Neural progenitor cell (in vitro differentiated cells): ENCODE data around the gene RPA1. TPM values are rescaled to one million over a fixed set of nuclear protein-coding genes. Genes with fewer than 3 reads are reported as not detected.

Source experiments
- DNase-seq: peaks from one replicate; pipeline ENCODE4 v3.0.0-alpha.2; 2016; ENCODE audit warnings: low spot score
- H2AFZ ChIP-seq: fragments of 200-600 bp; sonication (generic); replicated peaks from 2 replicates; pipeline ENCODE4 v1.6.1; 2016; ENCODE audit warnings: antibody characterized with exemption
- H3F3A ChIP-seq: fragments of 200-600 bp; sonication (generic); 2 replicates; pipeline ENCODE4 v1.6.1; 2016; ENCODE audit warnings: antibody characterized with exemption, low read depth
- H3K27ac ChIP-seq: fragments of 200-600 bp; sonication (generic); 2 replicates; pipeline ENCODE4 v1.5.1; 2016; ENCODE audit warnings: mild to moderate bottlenecking
- H3K27me3 ChIP-seq: fragments of 200-600 bp; sonication (generic); 2 replicates; pipeline ENCODE4 v1.6.1; 2016; ENCODE audit warnings: mild to moderate bottlenecking, moderate library complexity
- H3K36me3 ChIP-seq: fragments of 200-600 bp; sonication (generic); 2 replicates; pipeline ENCODE4 v1.5.1; 2016
- H3K4me1 ChIP-seq: fragments of 200-600 bp; sonication (generic); 2 replicates; pipeline ENCODE4 v1.6.1; 2016; ENCODE audit warnings: mixed run types
- H3K4me2 ChIP-seq: fragments of 200-600 bp; sonication (generic); 2 replicates; pipeline ENCODE4 v1.6.1; 2016
- H3K4me3 ChIP-seq: fragments of 200-600 bp; sonication (generic); 2 replicates; pipeline ENCODE4 v1.5.1; 2016
- H3K79me2 ChIP-seq: fragments of 200-600 bp; sonication (generic); 2 replicates; pipeline ENCODE4 v1.6.1; 2016; ENCODE audit warnings: low read depth
- H3K9ac ChIP-seq: fragments of 200-600 bp; sonication (generic); 2 replicates; pipeline ENCODE4 v1.6.1; 2016
- H3K9me3 ChIP-seq: fragments of 200-600 bp; sonication (generic); 2 replicates; pipeline ENCODE4 v1.5.1; 2016; ENCODE audit warnings: low read depth
- H4K20me1 ChIP-seq: fragments of 200-600 bp; sonication (generic); 2 replicates; pipeline ENCODE4 v1.6.1; 2016; ENCODE audit warnings: low read depth
- H3K27ac Mint-ChIP-seq: 3 replicates; pipeline ENCODE4 v1.8.0; 2021; ENCODE audit warnings: mixed read lengths
- H3K27me3 Mint-ChIP-seq: 2 replicates; pipeline ENCODE4 v1.8.0; 2022; ENCODE audit warnings: low read depth, mild to moderate bottlenecking, inconsistent platforms, moderate library complexity, mixed read lengths; ENCODE audit not compliant: insufficient read depth
- H3K36me3 Mint-ChIP-seq: 3 replicates; pipeline ENCODE4 v1.8.0; 2021; ENCODE audit warnings: mixed read lengths
- H3K4me1 Mint-ChIP-seq: 3 replicates; pipeline ENCODE4 v1.8.0; 2021; ENCODE audit warnings: mixed read lengths
- H3K4me3 Mint-ChIP-seq: 3 replicates; pipeline ENCODE4 v1.8.0; 2021; ENCODE audit warnings: mild to moderate bottlenecking, moderate library complexity, mixed read lengths
- H3K9me3 Mint-ChIP-seq: 3 replicates; pipeline ENCODE4 v1.8.0; 2020; ENCODE audit warnings: mixed read lengths
- EZH2 ChIP-seq: fragments of 200-600 bp; sonication (generic); IDR thresholded peaks from 2 replicates; pipeline ENCODE4 v1.6.1; 2017; ENCODE audit warnings: antibody characterized with exemption, mild to moderate bottlenecking, moderate library complexity
- EZH2phosphoT487 ChIP-seq: fragments of 200-600 bp; sonication (generic); IDR thresholded peaks from 2 replicates; pipeline ENCODE4 v1.6.1; 2017; ENCODE audit warnings: antibody characterized with exemption
- total RNA-seq: library from RNA; depleted of rRNA; stranded (reverse); fragments of >200 nt; gene quantifications from 2 replicates; pipeline ENCODE4 v1.2.3, GENCODE V29; 2015; ENCODE audit warnings: low replicate concordance
- TF ChIP-seq, protein P1 (sequence below): fragments of 200-600 bp; sonication (generic); IDR thresholded peaks from 2 replicates; pipeline ENCODE4 v1.5.1; 2017; ENCODE audit warnings: antibody characterized with exemption, mild to moderate bottlenecking

RPA1 gene
- total RNA-seq, 1 donor from 2014 or later = 94.4 TPM

DNA sequence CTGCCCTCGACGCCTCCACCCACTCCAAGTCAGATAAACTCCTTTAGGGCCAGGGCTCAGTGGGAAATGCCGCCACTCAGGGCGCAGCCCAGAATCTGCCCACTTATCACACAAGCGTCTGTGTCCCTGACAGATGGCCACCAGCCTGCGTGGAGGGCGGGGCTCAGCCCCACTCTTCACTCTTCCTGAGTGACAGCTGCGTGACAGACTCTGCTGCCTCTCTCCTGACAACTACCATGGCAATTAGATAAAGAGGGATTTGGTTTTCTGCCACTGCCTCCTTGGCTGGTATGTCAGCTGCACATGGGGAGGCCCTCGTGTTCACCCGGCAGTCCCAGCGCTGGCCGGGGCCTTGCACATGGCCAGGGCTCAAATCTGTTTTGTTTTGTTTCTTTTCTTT is 99.2 kb downstream of the RPA1 start:
- H3K9me3 Mint-ChIP-seq = no peaks in the 10 kb centered on the region
- peak; percentile 3 for DNase-seq
- Histone ChIP-seq H3K79me2 (no peaks in the 10 kb centered on the region), H3K4me3 (no peak overlapping the region), H3K4me1 (peaks cover 34% of the 10 kb centered on the region), H3K9ac (no peak overlapping the region), H3F3A (peaks cover 35% of the 10 kb centered on the region), H3K27me3 (no peaks in the 10 kb centered on the region), H4K20me1 (no peaks in the 10 kb centered on the region), H3K4me2 (no peak overlapping the region), H2AFZ (no peak overlapping the region), H3K9me3 (no peaks in the 10 kb centered on the region), H3K27ac (no peak overlapping the region), H3K36me3 (no peaks in the 10 kb centered on the region)
- TF ChIP-seq EZH2phosphoT487 = no peak
- TF ChIP-seq, protein P1, sequence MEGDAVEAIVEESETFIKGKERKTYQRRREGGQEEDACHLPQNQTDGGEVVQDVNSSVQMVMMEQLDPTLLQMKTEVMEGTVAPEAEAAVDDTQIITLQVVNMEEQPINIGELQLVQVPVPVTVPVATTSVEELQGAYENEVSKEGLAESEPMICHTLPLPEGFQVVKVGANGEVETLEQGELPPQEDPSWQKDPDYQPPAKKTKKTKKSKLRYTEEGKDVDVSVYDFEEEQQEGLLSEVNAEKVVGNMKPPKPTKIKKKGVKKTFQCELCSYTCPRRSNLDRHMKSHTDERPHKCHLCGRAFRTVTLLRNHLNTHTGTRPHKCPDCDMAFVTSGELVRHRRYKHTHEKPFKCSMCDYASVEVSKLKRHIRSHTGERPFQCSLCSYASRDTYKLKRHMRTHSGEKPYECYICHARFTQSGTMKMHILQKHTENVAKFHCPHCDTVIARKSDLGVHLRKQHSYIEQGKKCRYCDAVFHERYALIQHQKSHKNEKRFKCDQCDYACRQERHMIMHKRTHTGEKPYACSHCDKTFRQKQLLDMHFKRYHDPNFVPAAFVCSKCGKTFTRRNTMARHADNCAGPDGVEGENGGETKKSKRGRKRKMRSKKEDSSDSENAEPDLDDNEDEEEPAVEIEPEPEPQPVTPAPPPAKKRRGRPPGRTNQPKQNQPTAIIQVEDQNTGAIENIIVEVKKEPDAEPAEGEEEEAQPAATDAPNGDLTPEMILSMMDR = no peak
- no peak for TF ChIP-seq EZH2
- no peaks in the 10 kb centered on the region for H3K36me3 Mint-ChIP-seq
- H3K4me3 Mint-ChIP-seq = no peak overlapping the region
- H3K27me3 Mint-ChIP-seq = peaks cover 6% of the 10 kb centered on the region
- H3K27ac Mint-ChIP-seq = peak overlapping the region; percentile 57
- peaks cover 35% of the 10 kb centered on the region for H3K4me1 Mint-ChIP-seq

DNA sequence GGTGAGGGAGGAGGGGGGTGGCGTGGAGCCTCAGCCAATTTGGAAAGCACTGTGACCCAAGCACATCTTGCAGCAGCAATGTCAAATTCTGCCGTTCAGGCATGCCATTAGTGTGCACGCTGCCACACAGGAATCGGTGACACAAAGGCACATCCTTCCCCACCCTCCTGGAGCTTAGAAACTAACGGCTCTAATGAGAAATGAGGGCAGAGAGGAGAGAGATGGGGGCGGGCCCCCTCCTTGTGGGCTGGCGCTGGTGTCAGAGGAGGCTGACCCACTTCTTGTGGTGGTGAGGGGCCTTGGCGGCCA is 100.5 kb downstream of the RPA1 start:
- H3K27me3 ChIP-seq = no peaks in the 10 kb centered on the region
- no peaks in the 10 kb centered on the region for H3K36me3 ChIP-seq
- peak overlapping the region; percentile 37 for H2AFZ ChIP-seq
- Mint-ChIP-seq H3K4me3 (no peak overlapping the region), H3K27ac (no peak overlapping the region), H3K36me3 (no peaks in the 10 kb centered on the region), H3K27me3 (peaks cover 6% of the 10 kb centered on the region), H3K4me1 (peaks cover 48% of the 10 kb centered on the region), H3K9me3 (no peaks in the 10 kb centered on the region)
- peaks cover 46% of the 10 kb centered on the region for H3K4me1 ChIP-seq
- DNase-seq = peak; percentile 34
- no peak for TF ChIP-seq EZH2
- TF ChIP-seq, protein P1 = no peak
- TF ChIP-seq EZH2phosphoT487 = no peak
- no peaks in the 10 kb centered on the region for H4K20me1 ChIP-seq
- H3F3A ChIP-seq = peaks cover 36% of the 10 kb centered on the region
- peak overlapping the region; percentile 34 for H3K27ac ChIP-seq
- H3K4me2 ChIP-seq = peak overlapping the region; percentile 38
- H3K4me3 ChIP-seq = no peak overlapping the region
- no peaks in the 10 kb centered on the region for H3K79me2 ChIP-seq
- no peaks in the 10 kb centered on the region for H3K9me3 ChIP-seq
- no peak overlapping the region for H3K9ac ChIP-seq

GRCh38 chr17:1931844-1932579 is 102.2 kb downstream of the RPA1 start:
- Histone ChIP-seq H3K79me2 (no peaks in the 10 kb centered on the region), H3K9ac (no peak overlapping the region), H4K20me1 (no peaks in the 10 kb centered on the region), H3K4me3 (no peak overlapping the region), H3K4me1 (peaks cover 46% of the 10 kb centered on the region), H3K4me2 (peak overlapping the region; percentile 65), H2AFZ (peak overlapping the region; percentile 61), H3K27me3 (no peaks in the 10 kb centered on the region), H3F3A (peaks cover 36% of the 10 kb centered on the region), H3K27ac (peak overlapping the region; percentile 66), H3K36me3 (no peaks in the 10 kb centered on the region), H3K9me3 (no peaks in the 10 kb centered on the region)
- no peaks in the 10 kb centered on the region for H3K9me3 Mint-ChIP-seq
- H3K27ac Mint-ChIP-seq = peak overlapping the region; percentile 57
- peaks cover 6% of the 10 kb centered on the region for H3K27me3 Mint-ChIP-seq
- no peaks in the 10 kb centered on the region for H3K36me3 Mint-ChIP-seq
- H3K4me3 Mint-ChIP-seq = no peak overlapping the region
- peak; percentile 92 for DNase-seq
- peaks cover 50% of the 10 kb centered on the region for H3K4me1 Mint-ChIP-seq
- TF ChIP-seq EZH2phosphoT487 (no peak), EZH2 (no peak)
- TF ChIP-seq, protein P1 = peak; percentile 31
